GM21737 (cell line): ENCODE results near the gene SPATA1.
A peak's percentile ranks its signal among the peaks of the same experiment; 100 is the strongest.

Source experiments
- ATAC-seq: cut with Tn5 transposase; IDR thresholded peaks from one replicate; pipeline ENCODE4 v1.9.1; 2021; ENCODE audit warnings: mild to moderate bottlenecking, moderate library complexity; ENCODE audit not compliant: unreplicated experiment

The SPATA1 gene

DNA sequence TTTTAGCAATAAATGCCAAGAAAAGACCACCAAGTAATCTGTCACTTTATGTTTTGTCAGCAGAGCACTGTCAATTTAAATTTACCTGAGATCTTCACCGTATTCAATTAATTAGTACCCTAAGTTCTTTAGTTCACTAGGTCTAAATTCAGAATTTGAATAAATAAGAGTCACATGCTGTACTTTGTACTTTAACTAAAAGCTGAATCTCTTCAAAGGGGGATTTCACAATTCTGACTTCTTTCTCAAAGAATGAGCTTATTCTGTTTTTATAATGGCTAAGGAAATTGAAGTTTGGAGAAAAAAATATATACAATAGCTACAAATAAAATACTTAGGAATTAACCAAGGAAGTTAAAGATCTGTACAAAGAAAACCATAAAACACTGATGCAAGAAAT lies 2.3 kb downstream of the SPATA1 start:
- ATAC-seq, result no peak

DNA sequence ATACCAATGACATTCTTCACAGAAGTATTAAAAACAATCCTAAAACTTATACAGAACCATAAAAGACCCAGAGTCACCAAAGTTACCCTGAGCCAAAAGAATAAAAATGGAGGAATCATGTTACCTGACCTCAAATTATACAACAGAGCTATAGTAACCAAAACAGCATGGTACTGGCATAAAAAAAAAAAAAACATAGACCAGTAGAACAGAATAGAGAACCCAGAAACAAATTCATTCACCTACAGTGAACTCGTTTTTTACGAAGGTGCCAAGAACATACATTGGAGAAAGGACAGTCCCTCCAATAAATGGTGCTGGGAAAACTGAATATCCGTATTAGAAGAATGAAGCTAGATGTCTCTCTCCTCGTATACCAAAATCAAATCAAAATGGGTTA lies 2.8 kb downstream of the SPATA1 start:
- ATAC-seq, result no peak

DNA sequence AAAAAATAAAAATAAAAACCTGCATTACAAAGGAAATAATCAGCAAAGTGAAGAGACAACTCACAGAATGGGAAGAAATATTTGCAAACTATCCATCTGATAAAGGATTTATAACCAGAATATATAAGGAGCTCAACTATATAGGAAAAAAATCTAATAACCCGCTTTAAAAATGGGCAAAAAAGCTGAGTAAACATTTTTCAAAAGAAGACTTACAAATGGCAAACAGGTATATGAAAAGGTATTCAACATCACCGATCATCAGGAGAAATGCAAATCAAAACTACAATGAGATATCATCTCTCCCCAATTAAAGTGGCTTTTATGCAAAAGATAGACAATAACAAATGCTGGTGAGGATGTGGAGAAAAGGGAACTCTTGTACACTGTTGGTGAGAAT lies 4.0 kb downstream of the SPATA1 start:
- ATAC-seq, result no peak

DNA sequence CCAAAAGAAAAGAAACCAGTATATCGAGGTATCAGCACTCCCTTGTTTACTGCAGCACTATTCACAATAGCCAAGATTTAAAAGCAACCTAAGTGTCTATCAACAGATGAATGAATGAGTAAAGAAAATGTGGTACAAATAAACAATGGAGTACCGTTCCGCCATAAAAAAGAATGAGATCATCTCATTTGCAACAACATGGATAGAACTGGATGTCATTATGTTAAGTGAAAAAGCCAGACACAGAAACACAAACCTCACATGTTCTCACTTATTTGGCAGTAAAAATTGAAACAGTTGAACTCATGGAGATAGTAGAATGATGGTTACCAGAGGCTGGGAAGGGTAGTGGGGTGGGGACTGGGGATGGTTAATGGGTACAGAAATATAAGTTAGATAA lies 4.5 kb downstream of the SPATA1 start:
- no peak for ATAC-seq

DNA sequence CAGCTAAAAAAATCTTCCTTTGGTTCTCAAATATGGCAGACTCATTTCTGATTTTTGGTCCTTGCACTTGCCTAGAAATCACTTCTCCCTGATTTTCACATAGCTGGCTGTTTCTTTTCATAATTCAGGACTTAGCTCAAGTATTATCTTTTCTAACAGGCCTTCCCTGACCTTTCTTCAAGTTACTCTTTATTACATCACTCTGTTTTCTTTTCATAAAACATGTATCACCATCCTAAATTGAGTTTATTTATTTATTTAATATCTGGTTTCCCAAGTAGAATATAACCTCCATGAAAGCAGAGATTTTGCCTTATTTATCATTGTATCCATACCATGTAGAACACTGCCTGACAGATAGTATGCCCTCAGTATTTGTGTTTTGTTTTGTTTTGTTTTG lies 18.4 kb downstream of the SPATA1 start:
- ATAC-seq, result no peak

DNA sequence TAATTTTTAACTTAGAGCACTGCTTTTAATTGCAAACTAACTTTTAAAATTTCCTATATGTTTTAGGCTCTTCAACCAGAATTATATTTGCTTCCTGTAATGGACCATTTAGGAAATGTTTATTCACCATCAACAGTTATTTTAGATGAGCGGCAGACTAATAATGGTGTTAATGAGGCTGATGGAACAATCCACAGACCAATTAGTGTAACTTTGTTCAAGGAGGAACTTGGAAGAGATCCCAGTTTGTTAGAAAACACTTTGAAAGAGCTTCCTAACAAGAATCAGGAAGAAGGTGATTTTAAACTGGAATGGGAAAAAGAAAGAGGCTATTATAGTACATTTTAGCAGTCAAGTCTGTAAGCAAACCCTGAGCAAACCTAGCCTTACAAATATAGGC lies 19.6 kb downstream of the SPATA1 start:
- no peak for ATAC-seq

DNA sequence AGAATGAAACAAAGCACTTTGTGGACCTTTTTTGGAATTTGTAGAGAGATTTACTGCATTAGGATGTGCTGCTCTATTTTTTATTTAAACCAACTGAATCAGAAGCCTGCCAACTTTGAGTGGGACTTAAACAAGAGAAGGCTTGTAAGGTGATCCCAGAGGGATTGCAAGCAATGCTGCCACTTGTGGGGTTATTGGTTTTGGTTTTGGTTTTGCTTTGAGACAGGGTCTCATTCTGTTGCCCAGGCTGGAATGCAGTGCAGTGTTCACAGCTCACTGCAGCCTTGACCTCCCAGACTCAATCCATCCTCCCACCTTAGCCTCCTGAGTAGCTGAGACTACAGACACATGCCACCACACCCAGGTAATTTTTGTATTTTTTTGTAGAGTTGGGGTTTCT lies 32.4 kb downstream of the SPATA1 start:
- no peak for ATAC-seq

DNA sequence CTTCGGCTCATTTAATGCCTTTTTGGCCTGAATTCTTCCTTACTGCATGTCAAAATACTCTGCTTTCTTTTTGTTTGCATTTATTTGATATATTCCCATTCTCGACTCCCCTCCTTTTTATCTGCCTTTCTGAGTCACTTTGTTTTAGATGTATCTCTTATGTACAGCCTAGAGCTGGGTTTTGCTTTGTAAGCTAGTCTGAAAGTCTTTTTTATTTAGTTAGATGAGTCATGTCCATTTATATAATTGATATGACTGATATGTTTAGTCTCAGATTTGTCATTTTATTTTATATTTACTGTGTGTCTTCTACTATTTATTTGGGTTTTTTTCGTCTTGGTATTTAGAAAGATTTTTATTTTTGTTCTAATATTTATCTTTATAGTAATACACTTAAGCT lies 33.8 kb downstream of the SPATA1 start:
- no peak for ATAC-seq

DNA sequence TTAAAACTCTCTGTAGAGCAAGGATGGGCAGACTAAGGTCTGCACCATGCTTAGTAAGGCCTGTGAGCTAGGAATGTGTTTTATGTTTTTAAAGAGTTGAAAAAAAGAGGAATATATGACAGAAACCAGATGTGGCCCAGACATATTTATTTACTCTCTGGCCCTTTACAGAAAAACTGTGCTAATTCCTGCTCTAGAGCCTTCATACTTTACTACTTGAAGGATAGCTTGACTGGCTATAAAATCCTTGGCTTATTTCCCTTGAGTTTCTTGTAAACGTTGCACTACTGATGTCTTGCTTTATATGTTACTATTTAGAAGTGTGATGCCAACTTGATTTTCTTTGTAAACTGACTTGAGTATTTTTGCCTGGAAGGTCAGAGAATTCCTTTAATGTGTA lies 34.6 kb downstream of the SPATA1 start:
- no peak for ATAC-seq

DNA sequence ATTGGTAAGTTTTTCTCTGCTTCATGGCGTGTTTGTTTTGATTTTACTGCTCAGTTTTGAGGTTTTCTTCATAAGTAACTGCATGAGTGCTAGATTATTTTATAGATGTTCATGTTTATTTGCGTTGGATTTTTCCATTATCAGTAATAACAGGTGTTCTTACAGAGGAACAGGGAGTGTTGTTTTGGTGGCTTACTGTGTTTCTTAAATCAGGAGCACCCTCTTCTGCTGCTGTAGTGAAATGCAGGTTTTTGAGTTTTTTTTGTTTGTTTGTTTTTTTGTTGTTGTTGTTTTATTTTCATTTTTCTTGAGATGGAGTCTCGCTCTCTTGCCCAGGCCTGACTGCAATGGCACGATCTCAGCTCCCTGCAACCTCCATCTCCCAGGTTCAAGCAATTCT lies 35.5 kb downstream of the SPATA1 start:
- no peak for ATAC-seq

DNA sequence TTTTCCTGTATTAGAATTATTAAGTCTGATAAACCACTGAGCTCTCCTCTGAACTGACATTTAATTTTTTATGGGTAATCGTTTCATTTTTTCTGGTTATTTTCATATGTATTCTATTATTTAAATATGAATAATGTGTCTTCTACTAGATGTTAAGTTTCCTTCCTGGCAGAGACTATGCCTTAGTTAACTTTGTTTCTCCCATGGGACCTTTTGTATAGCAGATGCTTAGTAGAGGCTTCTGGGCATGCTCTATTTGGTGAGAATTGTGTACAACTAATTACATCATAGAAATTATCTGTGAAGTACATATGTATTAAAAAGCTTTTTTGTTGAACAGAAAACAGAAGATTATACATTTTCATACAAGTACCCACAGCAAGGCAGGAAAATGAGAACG lies 44.6 kb downstream of the SPATA1 start:
- ATAC-seq, result no peak

DNA sequence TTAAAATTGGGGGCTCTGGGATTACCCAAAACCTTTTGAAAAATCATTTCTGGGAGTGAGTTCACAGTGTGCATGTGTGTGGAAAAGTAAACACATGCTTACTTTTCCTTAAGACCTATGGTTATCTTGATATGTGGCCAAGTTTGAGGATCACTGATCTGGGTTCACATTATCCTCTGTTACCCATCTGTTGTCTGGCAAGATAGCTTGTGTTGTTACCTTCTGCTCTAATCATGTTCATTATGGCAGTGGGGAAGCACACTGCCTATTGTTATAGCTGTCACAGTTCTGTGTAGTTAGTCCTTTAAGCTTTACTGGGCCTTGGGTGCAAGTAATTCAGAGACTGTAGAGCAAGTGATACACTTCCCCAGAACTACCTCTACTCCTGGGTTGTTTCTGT lies 63.0 kb downstream of the SPATA1 start:
- no peak for ATAC-seq

DNA sequence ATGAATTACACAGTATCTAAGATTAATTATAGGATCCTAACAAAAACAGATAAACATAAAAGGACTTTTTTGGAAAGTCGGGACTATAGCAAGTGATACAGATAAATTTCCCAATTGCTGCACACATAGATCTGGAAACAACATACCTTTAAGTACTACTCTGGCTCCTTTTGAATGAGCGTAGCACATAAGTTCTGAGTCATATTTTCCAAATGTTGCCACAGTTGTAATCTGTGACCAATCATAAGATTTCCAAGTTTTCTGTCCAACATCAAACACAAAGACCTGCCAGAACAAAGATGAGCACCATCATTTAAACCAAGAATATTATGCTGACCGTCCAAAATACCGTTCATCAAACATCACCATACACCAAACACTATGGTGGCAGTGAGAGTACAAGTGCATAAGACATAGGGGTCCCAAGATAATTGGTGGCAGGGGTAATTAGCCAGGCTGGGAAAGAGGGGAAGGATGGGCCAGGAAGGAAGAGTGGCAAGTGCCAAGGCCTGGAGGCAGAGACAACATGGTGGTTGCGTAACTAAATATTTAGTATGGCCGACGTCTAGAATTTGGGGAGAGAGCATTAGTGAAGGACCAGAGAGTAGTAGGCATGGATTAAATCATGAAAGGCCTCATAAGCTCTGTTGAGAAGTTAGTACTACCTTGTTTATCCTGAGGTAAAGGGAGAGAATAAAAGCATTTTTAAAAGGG lies 64.4 kb downstream of the SPATA1 start:
- no peak for ATAC-seq

DNA sequence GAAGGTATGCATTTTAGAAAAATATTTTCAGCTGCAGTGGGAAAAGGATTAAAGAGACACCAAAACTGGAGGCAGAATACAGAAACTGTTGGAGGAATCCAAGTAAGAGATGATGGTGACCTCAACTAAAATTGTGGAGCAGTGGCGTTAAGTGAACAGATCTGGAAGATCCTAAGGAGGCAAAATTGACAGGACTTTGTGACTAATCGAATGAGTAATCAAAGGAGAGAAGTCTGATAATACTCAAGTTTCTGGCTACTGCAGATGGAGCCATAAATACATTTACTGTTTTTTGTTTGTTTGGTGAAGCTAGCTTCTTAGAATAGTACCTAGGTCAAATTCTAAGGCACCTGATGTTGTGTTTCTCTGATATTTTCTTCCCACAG lies 65.0 kb downstream of the SPATA1 start:
- no peak for ATAC-seq

DNA sequence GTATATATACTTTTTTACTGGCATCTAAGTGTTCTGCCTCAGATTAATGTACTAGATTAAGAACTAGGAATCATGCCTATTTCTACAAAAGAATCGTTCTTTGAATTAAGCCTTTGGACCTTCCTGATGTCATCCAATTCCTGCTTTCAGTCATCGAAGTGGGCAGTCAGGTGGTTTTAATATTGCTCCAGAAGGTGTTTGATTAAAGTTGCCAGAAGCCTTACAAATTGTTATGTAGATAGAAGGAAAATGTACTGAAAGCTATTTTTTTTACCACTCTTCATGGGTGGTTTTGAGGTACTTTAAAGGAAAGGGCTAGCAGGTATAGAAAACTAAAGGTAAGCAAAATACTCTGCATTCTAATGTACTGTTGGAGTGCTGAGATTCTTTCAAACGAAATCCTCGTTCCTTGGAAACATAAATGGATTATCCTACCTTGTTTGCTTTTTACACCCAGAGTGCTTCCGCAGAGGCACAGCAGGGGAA lies 67.3 kb downstream of the SPATA1 start:
- ATAC-seq, result no peak

DNA sequence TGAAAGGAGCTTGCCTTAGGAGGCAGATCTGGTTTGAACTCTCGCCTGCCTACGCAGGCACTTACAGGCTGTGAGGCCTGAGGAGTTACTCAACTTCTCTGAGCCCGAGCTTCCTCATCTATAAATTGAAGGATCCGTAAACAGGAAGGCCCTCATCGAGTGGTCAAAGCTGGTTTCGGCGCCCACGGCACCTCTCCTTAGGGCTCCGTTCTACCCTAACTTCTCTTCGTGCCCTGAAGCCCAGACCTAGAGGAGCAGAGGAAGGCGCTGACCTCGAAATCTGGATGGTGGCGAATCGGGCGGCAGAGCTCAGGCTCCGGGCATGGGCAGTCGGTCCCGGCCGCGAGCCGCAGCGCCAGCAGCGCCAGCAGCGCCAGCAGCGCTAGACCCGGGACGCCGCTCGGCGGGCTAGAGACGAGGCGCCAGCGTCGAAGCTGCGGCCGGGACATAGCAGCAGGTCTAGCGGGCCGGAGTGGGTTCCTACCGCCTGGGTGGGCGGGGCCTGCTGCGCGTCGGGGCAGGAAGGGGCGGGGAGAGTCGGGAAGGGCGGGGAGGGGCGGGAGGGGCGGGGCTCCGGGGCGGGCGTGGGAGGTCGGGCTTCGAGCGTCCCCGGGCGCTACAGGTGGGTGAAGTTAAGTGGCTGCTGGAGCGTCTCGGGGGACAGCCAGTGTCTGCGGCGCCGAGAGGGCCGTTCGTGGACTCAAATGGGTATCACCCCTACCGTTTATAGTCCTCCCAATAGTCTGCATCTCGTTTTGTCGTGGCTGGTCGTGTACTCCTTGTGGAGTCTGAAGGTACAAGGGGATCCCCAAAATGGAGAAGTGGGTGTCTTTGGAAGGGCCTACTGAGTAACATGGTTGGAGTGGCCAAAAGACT lies 68.0 kb downstream of the SPATA1 start, which contains the start of gene CTBS:
CTBS (minus strand) TSS at position 474 of the 876 bp plus-strand sequence; CDS start at position 449, 25 bp downstream.
- ATAC-seq, result peak; percentile 92

DNA sequence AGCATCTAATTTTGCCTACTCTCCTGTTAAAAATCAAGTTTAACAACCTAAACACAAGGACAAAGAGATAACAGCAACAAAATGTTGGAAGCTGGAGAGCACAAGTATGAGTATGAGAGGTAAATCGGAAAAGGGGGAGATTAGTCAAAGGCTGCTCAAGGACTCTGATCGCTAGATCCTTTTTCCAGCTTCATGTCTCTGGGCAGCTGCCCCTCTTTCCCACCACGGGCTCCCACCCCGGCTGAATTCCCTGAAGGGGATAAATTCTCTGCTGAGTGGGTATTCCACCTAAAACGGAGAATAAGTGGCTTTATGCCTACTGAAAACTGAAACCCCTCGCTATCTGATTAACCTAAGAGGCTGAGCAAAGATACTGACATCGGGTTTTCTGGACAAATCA lies 68.8 kb downstream of the SPATA1 start:
- no peak for ATAC-seq

DNA sequence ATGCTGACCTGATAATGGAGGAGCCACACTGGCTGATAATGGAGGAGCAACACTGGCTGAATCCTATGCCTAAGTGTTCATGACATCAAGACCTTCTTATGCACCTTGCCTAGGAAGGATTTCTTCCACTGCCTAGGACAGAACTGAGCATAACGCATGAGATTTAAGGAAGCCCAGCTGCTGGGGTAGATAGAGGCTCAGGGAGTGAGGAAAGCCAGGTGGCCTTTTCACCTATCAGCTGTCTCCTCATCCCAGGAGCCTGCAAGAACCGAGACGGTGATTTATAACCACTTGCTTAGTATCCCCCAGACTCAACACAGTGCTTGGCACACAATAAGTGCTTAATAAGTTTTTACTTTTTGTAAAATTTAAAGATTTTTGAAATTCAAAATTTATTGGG lies 75.5 kb downstream of the SPATA1 start:
- ATAC-seq, result no peak

DNA sequence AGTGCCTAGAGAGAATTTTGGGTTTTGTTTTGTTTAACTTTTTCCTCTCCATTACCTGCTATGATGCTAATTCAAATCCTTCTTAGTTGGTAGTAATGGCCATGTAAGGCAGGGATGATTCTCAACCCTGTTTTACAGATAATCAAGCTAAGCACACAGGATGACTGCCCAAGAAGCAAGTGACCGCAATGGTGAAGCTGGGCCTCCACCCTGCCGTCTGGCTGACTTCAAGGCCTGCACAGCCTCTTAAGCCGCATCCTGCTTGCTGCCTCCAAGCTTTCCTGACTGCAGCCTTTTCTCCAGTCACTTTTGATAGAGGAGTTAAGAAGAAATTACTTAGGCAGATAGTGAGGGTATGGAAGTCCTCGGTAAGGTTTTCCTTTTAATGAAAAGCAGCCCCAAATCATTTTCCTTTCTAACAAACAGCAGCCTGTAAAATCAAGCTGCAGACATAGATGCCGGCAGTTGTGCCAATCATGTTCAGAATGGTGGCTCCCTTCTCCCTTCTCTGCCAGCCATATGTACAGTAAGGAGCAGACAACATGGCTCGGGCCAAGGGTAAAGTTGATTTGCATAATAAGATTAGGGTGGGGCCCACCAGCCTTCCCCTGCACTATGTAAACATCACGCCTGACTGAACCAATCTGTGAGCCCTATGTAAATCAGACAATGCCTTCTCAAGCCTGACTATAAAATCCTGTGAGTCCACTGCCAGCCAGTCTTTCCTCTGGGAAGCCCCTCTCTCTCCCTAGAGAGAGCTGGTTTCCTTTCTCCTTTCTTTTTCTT lies 76.8 kb downstream of the SPATA1 start:
- ATAC-seq, result no peak

DNA sequence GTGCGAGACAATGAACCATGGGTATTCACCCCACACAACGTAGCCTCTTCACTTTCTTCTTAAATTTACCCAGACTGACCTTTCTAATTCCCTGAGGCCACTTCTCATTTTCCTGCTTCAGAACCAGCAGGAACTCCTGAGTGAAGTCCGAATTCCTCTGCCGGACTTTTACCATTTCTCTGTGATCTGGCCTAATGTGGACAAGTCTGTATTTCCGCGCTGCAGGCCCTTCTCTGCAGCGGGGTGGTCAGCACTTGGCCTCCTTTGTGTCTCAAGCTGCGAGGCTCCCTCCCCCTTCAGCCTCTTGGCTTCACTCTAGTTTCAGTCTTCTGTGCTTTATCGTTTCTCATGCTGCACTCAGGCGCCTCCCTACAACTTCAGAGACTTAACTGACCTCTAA lies 77.5 kb downstream of the SPATA1 start:
- no peak for ATAC-seq

DNA sequence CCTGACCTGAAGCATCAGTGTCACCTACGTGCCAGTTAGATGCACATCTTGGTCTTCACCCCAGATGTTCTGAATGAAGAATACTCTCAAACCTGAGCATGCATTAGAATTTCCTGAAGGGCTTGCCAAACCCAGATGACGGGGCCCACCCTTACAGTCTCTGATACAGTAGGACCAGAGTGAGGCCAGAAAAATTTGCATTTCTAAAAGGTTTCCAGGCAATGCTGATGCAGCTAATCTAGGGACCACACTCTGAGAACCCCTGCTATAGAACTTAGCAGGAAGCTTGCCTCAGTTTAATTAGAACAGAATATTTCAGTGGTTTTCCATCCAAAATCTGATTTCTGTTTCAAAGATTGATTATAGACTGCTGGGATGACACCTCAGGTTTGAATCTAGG lies 77.9 kb downstream of the SPATA1 start:
- no peak for ATAC-seq
